Esophagus muscularis mucosa (tissue), 4 donors: ENCODE results near the gene MBOAT7.
"Not testable (repeated sequence)": the region's sequence is repeated elsewhere in the genome, so short reads cannot be mapped to it uniquely, and the experiment has no call there.

ENCODE experiments used
- EP300 ChIP-seq: sonication (generic); formaldehyde crosslinking; IDR thresholded peaks from one replicate; pipeline ENCODE4 v1.6.1; 2017; ENCODE audit warnings: antibody characterized with exemption
- POLR2A ChIP-seq: fragments of 450-650 bp; IDR thresholded peaks from one replicate; pipeline ENCODE4 v1.6.1; 2017; ENCODE audit warnings: antibody characterized with exemption, moderate library complexity, mild to moderate bottlenecking, low read depth
- POLR2AphosphoS5 ChIP-seq, 2 donors: sonication (generic); formaldehyde crosslinking; IDR thresholded peaks; one replicate each; pipeline ENCODE4 v1.6.1; 2017; ENCODE audit warnings: antibody characterized with exemption in 2 of 2
- TF ChIP-seq, protein P1 (sequence below), 3 experiments: fragments of 200-600 bp in 2 of 3; fragments of 450-650 bp in 1 of 3; sonication (generic) in 2 of 3; IDR thresholded peaks; one replicate each; pipeline ENCODE4 v1.5.1; 2017 to 2019; ENCODE audit warnings: antibody characterized with exemption in 3 of 3, mild to moderate bottlenecking in 2 of 3, moderate library complexity in 1 of 3

DNA sequence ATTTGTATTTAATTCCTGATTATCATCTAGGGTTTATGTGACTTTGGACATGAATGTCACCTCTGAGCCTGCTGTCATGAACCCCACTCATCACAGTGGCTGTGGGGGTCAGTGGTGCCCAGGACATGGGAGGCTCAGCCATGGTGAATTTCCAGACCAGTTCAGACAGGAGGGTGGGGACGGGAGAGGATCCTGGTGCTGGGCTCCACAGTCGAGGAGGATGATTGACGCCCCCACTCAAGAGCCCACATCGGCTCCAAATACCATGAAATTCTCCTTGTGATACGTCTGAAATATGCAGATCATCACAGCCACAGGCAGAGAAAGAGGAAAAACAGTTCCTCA, 34.5 kb upstream of the MBOAT7 start:
- TF ChIP-seq, protein P1, sequence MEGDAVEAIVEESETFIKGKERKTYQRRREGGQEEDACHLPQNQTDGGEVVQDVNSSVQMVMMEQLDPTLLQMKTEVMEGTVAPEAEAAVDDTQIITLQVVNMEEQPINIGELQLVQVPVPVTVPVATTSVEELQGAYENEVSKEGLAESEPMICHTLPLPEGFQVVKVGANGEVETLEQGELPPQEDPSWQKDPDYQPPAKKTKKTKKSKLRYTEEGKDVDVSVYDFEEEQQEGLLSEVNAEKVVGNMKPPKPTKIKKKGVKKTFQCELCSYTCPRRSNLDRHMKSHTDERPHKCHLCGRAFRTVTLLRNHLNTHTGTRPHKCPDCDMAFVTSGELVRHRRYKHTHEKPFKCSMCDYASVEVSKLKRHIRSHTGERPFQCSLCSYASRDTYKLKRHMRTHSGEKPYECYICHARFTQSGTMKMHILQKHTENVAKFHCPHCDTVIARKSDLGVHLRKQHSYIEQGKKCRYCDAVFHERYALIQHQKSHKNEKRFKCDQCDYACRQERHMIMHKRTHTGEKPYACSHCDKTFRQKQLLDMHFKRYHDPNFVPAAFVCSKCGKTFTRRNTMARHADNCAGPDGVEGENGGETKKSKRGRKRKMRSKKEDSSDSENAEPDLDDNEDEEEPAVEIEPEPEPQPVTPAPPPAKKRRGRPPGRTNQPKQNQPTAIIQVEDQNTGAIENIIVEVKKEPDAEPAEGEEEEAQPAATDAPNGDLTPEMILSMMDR (IDR thresholded peaks at IDR 0.05) = not testable (repeated sequence)
- TF ChIP-seq POLR2AphosphoS5 (IDR thresholded peaks at IDR 0.05); EP300; POLR2A: not testable (repeated sequence)
